Stimulated activated naive CD8-positive, alpha-beta T cell treated with anti-CD3 and anti-CD28 coated beads, Interleukin-15, Interleukin-2, amounts not matched to agents 100 U/mL and 50 U/mL, for 24 hours (primary cell): ENCODE measurements around the gene CD244.

Experiments used
- ATAC-seq: fragments of 150-1000 bp; cut with Tn5 transposase; one replicate; pipeline ENCODE4 v1.10.0; 2021
- DNase-seq: peaks from one replicate; pipeline ENCODE4 v3.0.0; 2021

CD244 gene

DNA sequence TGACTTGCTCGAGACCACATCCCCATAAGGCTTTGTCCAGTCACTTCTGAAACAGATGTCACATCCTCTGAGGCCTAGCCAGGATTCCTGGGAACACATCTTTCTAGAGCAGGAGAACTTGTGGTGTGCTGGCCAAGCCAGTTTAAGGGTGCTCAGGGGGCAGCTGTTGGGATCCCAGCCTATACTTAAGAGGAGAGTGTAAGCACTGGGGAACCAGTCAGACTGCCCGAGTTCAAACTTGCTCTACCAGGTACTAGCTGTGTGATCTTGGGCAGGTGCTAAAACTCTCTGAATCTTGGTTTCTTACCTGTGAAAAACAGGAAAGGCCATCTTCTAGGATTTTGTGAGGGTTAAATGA lies 82.3 kb downstream of the CD244 start:
- ATAC-seq (no peak), DNase-seq (no peak)
